Superior temporal gyrus (tissue), 1 donor: ENCODE measurements around the gene CSF2RB.
A peak's percentile ranks its signal among the peaks of the same experiment; 100 is the strongest.

Experiments used
- DNase-seq: peaks from one replicate; pipeline ENCODE4 v3.0.0-alpha.2; 2016; ENCODE audit errors: extremely low spot score

Gene CSF2RB

DNA sequence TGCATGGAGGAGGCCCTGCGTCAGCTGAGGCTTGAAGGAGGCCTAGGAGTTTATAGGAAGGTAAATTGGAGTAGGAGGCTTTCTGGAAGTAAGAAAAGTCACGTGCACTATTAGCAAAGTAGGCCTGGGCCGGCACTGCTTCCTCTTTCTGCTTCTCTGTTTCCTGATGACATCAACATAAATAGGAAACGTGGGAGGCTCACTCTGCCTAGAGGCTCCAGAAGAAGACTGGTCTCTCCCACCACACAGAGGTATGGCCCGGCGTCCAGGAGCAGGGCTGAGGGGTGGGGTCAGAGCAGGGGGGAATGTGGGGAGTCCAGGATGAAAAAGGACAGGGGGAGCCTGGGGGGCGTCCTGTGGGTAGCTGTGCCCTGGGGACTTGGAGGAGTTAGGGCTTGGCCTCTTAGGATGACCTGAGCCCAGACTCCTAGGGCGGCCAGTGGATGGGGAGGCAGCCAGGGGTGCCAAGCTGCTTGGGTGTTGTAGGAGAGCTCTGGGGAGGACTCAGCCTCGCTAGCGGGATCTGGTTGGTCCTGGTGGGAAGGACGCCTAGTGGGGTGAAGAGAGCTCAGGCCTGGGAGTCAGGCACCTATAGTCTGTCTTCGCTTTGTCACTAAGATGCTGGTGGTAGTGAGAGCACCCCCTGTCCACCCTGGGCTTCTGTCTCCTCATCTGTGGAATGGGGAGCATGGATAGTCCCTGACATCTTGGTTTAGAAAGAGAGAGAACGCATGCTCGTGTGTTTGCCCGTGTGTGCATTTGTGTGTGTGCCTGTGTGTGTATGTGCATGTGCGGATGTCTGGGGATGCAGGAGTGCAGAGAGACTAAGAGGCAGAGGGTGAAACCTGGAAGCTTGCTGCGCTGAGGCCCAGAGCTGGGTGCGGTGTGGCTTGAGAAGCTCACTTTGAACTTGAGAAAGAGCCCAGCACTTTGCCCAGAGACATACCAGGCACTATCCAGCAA, at the start of gene CSF2RB:
CSF2RB (plus strand) TSS at position 202 of the 963 bp plus-strand sequence. CDS start 8,580 bp downstream, outside the sequence.
- peak; percentile 20 for DNase-seq

DNA sequence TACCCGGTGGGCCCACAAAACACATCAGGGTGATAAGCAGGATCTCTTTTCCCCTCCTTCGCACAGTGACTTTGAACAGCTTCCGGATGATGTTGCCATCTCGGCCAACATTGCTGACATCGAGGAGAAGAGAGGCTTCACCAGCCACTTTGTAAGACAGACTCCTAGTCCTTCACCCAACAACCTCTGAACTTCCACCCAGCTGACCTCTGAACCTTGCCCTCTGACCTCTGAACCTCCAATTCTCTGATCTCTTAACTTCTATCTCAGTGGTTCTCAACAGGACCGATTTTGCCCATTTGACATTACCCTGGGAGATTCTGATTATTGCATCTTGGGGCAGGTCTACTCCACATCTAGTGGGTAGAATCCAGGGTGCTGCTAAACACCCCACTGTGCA, 49.4 kb upstream of the CSF2RB start:
- no peak for DNase-seq

DNA sequence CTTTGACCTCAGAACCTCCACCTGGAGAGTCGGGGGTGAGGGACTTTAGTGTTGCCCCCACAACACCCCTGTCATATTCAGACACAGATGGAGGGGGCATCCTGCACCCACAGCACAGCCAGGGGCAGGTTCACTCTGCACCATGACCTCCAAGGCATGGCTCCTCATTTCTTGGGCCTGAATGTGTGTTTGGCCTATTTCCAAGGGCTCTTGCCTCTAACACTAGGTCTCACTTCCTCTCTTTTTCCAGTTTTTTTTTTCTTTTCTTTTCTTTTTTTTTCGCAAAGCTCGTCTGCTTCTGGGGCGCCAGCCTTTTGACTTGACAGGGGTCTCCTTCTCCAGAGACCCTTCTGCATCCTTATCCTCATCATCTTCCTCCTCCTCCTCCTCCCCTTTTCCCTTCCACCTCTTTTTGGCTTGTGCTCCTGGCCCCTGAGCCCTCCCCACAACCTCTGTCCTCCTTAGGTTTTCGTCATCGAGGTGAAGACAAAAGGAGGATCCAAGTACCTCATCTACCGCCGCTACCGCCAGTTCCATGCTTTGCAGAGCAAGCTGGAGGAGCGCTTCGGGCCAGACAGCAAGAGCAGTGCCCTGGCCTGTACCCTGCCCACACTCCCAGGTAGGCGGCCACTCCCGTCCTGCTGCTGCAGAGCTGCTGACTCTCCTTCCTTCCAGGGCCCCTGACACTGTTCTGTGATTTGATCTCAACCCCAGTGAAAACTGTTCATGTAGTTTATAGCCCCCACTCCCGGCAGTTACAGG, 48.8 kb upstream of the CSF2RB start:
- no peak for DNase-seq

GRCh38 chr22:36865346-36865745, 48.1 kb upstream of the CSF2RB start:
- no peak for DNase-seq

GRCh38 chr22:36867695-36868094, 45.7 kb upstream of the CSF2RB start:
- DNase-seq, result no peak

DNA sequence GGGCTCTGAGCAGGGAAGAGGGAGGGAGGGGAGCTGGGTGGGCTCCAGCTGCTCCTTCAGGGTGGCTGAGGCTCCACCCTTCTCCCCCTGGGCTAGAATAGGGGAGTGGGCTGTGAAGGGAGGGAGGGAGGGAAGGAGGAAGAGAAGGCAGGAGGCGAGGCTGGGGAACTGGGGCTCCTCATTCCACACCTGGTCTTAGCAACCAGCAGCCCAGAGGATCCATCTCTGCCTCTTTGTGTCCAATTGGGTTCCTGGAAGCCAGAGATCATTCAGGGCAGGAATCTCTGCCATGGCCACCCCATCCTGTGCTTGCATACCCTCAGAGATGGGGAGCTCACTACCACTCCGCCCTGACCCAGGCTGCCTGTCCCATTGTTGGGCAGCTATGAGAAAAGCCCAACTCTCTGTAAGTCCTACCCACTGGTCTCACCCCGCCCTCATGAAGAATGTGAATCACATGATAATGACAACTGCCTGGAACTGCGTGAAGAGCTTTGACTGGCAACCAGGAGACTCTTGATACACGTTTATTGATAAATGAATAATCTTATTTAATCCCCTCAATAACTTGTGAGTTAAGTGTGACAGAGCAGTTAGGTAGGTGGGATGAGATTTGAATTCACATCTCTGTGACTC, 44.8 kb upstream of the CSF2RB start:
- DNase-seq, result no peak

DNA sequence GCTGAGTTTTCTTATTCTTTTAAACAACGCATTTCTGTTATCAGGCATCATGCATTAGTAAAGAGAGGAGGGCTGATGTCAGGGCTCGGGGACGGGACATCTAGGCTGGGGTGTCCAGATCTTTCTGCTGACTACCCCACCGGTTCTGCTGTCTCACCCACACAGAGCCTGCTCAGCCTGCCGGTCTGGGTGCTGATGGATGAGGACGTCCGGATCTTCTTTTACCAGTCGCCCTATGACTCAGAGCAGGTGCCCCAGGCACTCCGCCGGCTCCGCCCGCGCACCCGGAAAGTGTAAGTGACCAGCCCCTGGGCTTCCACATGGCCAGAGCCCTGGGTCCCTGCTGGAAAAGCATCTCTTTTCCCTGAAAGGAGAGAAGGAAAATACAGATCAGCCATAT, 43.2 kb upstream of the CSF2RB start:
- no peak for DNase-seq

DNA sequence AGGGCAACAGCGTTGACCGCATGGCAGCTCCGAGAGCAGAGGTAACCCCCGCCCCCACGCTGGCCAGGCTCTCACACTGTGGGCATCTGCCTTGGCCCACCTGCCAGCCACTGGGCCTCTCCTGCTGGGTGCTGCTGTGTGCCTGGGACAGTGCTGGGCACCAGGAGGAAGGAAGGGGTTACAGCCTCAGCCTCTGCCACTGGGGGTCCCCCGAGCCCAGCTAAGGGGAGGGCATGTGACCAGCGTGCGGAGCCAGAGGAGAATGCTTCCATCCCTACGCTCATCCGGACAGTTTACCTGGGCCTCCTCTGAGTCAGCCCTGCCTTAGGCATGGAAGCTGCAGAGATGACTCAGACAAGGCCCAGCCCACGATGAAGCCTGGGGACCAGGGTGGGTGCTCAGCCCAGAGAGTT, 41.8 kb upstream of the CSF2RB start:
- no peak for DNase-seq

GRCh38 chr22:36872084-36872483, 41.3 kb upstream of the CSF2RB start:
- DNase-seq, result no peak

DNA sequence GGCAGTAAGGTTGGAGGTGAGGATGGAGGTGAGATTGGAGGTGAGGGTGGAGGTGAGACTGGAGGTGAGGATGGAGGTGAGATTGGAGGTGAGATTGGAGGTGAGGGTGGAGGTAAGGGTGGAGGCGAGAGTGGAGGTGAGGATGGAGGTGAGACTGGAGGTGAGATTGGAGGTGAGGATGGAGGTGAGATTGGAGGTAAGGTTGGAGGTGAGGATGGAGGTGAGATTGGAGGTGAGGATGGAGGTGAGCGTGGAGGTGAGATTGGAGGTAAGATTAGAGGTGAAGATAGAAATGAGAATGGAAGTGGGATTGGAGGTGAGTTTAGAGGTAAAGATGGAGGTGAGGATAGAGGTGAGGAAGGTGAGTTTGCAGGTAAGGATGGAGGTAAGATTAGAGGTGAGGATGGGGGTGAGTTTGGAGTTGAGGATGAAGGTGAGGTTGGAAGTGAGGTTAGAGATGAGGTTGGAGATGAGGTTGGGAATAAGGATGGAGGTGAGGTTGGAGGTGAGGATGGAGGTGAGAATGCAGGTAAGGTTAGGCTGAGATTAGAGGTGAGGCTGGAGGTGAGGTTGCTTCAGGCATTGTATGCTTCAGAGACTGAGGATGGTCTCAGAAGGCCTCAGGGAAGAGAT, 40.4 kb upstream of the CSF2RB start:
- DNase-seq, result no peak

- peak; percentile 29 for DNase-seq
Observed at GRCh38 chr22:36873614-36874308, 39.7 kb upstream of the CSF2RB start.

GRCh38 chr22:36874309-36874696, 39.1 kb upstream of the CSF2RB start:
- no peak for DNase-seq

GRCh38 chr22:36874736-36875135, 38.7 kb upstream of the CSF2RB start:
- DNase-seq, result no peak

GRCh38 chr22:36875741-36876140, 37.7 kb upstream of the CSF2RB start:
- no peak for DNase-seq

DNA sequence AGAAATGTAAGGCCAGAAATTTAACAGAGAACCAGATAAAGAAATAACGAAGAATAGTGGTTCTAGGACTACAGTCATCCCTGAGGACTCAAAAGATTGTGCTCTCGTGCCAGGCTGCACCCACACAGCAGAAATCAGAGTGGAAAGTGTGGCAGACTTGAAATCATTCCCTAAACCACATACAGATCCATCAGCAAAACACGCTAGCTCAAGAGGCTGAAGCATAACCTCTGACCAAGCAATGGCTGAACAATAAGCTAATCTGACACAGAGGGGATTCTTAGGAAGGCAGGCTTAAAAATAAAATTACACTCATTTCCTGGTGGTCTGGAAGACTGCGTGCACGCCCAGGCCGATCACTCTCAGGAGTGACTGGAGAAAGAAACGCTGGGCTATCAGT, 33.7 kb upstream of the CSF2RB start:
- DNase-seq, result no peak

- DNase-seq, result no peak
Observed at GRCh38 chr22:36881504-36882245, 31.8 kb upstream of the CSF2RB start.

- DNase-seq, result no peak
Observed at GRCh38 chr22:36884349-36885158, 28.9 kb upstream of the CSF2RB start.

DNA sequence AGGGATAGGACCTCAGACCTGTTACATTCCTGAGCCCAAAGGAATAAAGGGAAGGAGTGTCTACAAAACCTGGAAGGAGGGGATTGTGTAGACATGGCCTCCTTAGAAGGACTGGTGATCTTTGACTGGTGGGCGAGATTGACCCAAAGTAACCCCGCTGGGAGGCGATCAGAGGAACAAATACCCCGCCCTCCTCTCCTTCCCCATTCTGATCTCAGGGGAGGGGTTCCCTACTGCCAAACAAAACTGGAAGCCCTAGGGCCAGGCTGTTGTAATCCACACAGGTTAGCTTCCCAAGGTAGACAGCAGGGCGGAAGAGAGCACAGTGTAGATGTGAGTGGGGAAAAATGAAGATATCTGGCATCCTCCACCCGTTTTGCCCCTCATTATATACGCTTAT, 28.0 kb upstream of the CSF2RB start:
- no peak for DNase-seq

GRCh38 chr22:36886016-36886415, 27.4 kb upstream of the CSF2RB start:
- no peak for DNase-seq

GRCh38 chr22:36887162-36887561, 26.3 kb upstream of the CSF2RB start:
- DNase-seq, result no peak
